NCI-H2196 treated with DMSO at 0.1 percent for 48 hours (cell line): ENCODE measurements around the gene OXSR1.

Experiments used
- DNase-seq: peaks from one replicate; lab custom pipeline; 2025; ENCODE audit not compliant: unreplicated experiment; lab: John Stamatoyannopoulos, UW

The OXSR1 gene

DNA sequence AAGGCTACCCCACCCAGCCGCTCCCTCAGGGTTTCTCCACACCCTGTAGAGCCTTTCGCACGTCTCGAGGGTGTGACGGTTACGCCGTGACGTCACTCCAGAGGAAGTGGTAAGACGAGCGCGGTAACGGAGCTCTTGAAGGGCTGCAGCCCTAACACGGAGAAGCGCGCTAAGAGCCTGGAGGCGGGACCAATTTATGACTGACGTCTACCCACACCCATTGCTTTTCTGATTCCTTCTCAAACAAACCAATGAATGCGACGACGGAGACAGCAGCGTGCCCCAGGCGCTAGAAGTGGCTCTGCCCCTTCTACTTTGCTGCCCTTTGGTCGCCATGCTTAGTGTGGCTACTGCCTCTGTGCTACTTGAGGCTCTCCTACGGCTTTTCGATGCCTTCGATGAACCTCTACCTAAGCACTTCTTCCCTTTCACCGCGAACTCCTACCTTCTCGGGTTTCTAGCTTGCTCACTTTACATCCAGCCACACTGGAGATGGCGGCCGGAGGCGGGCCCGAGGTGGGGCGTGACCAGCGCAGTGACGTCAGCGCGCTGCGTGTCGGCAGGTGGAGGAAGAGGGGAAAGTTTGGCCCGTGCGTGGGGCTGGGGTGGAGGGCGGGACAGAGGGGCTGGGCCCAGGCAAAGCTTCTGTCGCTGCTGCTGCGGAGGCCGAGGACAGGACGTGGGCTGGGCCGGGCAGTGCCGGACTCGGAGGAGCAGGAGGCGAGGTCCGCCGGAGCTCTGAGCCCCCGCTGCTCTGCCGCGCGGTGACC is at the start of gene OXSR1:
Gene OXSR1 (plus strand): TSS at position 586 of the 770 bp plus-strand sequence. CDS start 340 bp downstream, outside the sequence.
- DNase-seq, result peak; percentile 89

DNA sequence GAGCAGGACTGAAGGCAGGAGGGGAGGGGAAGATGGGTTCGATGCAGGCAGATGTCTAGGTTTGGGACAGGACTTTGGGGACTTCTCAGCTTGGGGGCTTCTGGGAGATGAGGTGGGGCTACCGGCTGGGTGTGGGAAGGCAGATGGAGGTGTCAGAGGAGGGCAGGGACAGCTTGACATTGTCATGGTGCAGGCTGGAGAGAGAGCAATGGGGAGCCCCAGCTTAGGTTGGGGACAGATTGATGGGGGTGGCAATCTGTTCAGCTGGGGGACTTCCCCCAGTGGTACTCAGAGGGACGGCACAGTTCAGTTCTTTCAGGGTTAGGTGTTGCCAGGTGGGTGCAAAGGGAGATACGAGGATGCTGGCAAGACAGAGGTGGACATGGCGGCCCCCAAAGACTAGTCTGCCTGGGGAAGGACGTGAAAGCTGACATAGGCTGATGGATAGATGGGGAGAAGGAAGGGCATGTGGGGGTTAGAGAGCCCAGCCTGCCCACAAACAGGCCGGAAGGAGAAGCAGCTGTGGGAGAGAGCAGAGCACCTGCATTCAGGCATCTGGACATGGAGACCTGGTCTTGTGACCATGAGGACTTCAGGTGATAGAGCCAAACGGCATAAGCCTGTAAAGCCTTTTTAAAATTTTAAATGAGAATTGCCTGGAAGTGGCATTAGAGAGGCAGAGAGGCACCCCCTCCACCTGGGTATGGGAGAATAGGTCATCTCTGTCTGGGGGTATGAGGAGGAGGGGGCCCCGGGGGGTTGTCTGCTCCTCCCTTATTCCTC is 49.5 kb upstream of the OXSR1 start:
- DNase-seq, result no peak

DNA sequence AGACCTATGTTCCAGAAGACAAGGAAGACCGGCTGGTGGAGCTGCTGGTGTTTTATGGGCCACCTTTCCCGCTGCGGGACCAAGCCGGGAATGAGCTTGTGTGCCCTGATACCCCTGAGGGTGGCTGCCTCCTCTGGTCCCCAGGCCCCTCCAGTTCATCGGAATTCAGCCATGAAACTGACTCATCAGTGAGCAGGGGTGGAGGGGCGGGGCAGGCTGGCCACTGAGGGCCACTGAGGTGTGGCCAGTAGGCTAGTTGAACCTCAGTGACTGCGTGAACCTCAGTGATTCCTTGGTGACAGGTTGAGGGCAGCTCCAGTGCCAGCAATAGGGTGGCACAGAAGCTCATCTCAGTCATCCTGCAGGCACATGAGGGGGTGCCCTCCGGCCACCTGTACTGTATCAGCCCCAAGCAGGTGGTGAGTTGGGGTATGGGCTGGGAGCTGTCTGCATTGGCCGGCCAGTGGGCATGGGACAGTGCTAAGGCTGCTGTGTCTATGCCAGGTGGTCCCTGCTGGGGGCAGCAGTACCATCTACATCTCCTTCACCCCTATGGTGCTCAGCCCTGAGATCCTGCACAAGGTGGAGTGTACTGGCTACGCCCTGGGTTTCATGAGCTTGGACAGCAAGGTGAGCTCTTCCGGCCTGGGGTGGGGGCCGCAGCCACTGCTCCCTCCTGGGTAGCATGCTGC is 48.7 kb upstream of the OXSR1 start:
- no peak for DNase-seq

DNA sequence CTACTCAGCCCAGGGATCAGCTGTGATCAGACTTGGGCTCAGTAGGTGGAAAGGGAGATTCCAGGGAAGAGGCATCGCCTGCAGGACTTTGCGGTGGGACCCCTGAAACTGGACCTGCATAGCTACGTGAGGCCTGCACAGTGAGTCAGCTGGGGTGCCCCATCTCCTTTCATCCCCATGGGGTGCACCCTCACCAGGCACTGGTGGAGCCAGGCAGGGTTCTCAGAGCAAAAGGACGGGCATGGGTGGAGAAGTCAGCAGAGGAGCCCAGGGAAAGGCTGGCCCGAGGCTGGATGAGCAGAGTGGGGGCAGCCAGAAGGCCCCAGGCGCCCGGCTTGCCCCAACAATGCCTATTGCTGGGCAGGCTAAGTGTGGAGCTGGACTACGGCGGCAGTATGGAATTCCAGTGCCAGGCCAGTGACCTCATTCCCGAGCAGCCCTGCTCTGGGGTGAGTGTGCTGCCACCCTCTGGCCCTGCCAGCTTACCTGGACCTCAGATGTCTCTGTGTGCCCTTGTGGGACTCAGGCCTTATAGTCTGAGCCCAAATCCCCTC is 48.1 kb upstream of the OXSR1 start:
- no peak for DNase-seq

DNA sequence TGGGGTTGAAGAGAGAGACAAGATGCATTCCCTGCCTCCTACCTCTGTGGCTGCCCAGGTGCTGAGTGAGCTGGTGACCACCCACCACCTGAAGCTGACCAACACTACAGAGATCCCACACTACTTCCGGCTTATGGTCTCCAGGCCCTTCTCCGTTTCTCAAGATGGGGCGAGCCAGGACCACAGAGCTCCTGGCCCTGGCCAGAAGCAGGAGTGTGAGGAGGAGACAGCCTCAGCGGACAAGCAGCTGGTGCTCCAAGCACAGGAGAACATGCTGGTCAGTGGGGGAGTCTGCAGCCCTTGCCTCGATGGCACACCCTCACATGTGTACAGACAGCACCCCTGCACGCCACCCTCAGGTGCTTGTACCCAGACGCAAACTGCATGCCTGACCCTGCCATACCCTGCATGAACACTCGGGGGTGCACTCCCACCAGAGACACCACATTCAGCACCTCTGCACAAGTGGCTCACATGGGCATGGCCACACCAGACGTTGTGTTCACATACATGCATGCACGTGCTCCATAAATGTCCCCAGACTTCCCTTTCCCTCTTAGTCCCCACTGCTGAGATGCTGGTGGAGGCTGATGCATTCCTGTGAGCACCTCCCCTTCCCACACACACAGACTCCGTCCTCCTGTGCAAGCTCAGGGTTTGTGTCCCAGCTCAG is 47.5 kb upstream of the OXSR1 start:
- DNase-seq, result no peak

DNA sequence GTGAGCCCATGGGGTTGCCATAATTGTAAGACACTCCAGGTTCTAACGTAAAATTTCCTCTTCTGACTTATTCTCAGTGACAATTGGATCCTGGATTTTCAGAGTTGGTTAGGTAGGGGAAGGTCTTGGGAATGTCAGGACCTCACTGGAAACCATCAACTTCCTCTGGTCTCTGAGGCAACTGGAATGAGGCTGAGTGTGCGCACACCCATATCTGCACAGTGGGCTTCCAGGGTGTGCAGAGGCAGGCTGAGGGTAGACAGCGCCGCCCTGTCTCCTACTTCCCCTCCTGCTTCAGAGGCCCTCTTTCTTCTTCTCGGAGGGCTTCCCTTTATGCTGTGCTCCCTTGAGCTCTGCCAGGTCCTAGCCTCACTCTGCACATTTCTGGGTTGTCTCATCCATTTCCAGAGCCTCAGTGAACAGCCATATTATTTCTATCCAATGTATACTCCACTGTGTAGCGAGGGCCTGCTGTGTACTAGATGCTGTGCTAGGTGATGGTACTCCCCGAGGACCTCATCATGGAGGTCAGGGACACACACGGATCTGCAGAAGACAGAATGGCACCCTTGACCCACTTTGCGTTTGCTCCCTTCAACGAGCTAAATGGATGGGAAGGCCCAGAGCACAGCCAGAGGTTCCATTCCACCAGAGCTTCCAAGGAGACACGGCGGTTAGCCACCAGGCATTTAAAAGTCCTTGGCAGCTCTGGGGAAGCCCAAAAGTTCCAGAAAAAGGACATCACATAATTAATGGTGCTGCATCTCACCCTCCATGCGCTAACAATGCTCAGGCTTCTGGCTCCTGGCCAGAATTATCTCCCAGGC is 46.7 kb upstream of the OXSR1 start:
- no peak for DNase-seq

DNA sequence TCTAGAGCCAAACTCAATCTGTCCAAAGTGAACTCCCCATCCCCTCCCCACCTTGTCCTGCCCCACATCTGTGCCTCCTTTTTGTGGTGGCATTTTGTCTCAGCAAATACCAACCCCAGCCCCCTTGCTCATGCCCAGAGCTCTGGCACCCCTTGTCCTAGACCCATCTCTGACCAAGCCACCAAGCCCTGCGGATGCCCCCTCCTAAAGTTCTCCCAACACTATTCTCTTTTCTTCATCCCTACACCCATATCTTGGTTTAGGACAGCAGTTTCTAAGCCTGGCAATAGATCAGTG is 46.1 kb upstream of the OXSR1 start:
- DNase-seq, result no peak

DNA sequence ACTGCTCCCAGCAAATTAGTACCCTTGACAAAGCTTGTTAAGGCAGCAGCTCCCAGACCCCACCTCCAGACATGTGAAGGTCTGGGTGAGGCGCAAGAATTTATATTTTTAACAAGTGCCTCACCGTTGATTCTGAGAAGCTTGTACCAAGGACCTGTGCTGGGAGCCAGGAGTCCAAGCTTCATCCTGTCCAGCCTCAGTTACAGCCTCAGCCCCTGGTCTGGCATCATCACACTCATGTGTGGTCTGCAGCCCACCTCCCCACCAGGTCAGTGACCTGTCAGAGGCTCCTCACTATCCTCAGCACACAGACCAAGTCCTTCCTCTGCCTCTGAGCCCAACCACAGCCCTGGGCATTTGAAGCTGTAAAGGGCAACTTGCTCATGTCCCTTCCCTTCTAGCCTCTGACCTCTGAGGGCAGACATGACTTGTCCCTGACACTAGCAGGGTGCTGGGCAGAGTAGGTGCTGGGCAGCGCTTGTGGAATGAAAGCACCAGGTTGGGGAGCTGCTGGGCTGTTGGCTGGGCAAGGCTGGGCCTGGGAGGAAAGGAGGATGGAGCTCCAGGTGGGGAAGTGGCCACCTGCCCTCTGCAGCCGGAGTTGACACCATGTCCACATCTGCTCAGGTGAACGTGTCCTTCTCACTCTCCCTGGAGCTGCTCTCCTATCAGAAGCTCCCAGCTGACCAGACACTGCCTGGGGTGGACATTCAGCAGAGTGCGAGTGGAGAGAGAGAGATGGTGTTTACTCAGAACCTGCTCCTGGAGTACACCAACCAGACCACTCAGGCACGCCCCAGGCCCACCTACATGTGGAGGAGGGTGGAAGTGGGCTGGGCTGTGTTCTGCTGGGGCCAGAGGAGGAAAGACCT is 45.3 kb upstream of the OXSR1 start:
- no peak for DNase-seq

DNA sequence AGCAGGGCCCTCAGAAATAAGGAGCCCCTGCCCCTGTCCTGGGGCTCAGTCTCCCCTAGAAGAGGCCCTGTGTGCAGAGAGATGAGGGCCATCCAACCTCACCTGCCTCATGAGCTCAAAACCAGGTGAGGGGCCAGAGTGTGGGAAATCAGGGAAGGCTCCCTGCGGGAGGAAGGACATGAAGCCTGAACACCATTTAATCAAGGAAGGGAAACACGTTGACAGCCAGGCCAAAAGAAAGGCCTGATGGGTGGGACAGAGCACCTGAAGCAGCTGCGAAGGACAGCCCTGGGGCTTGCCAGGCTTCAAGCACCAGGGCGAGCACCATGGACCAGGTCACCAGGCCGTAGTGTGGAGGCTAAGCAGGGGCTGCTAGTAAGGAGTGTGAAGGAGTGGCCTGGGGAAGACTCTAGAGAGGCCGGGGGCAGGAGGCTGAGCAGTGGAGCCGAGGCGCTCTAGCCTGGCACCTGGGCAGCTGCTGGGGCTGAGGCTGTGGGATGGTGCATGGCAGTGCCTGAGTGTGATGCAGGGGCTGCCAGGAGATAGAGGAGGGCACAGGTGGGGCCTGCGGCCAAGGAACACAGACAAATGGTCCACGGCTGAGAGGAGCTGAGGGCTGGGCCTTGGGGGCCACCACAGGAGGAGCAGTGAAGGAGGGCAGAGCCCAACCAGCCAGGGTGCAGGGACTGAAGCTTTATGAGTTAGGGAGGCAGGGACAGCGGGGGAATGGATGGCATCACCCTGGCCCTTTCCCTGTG is 44.5 kb upstream of the OXSR1 start:
- DNase-seq, result no peak

DNA sequence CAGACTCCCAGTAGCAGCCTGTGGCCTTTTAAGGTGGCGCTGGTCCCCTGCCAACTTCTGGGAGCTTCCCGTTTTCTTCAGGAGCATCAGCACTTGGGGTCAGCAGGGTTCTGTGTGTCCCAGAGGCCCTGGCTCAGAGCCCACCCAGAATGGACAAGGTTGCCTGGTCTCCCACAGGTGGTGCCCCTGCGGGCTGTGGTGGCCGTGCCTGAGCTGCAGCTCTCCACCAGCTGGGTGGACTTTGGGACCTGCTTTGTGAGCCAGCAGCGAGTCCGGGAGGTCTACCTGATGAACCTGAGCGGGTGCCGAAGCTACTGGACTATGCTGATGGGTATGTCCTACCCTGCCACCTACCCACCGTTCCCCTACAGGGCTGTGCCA is 43.9 kb upstream of the OXSR1 start:
- no peak for DNase-seq

DNA sequence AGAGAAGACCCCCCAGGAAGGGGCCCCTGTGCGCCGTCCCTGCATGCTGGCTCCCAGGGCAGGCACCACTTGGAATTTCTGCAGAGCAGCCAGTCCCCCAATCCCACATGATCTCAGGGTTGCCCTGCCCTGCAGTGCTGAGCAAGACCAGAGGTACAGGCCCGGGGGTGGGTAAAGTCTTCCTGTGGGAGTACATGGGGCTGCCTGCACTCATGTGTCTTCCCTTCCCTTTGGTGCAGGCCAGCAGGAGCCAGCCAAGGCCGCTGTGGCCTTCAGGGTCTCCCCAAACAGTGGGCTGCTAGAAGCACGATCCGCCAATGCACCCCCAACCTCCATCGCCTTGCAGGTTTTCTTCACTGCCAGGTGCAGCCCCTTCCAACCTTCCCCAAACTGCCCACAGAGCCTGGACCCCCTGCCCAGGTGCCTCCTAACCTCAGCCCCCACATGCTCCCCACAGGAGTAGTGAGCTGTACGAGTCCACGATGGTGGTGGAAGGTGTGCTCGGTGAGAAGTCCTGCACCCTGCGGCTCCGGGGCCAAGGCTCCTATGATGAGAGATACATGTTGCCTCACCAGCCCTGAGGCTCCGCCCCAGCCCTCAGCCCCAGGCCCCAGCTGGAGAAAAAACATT is 43.4 kb upstream of the OXSR1 start:
- no peak for DNase-seq

DNA sequence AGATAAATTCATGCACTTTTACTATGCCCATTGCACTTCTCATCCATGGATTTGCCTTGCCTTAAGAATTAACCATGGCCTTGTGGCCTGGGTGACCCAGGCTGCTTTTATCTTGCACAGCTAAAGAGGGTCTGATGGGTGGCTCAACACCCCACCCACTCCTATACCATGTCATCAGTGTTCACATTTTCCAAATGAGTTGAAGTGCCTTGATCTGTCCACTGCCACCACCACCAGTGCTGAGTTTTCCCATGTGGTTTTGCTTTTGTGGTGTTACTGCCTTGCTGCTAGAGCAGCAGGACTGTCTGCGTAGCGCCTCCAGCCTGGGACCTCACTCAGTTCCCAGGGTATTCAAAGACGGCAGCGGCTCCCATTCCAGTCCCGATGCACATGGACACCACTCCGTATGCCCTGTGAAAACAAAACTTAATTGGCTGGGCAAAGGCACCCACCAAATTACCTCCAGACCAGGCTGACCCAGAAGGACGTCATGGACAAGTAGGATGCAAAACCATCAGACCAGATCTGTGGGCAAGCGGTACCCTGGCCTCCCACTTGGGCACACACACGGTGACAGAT is 42.5 kb upstream of the OXSR1 start:
- no peak for DNase-seq

DNA sequence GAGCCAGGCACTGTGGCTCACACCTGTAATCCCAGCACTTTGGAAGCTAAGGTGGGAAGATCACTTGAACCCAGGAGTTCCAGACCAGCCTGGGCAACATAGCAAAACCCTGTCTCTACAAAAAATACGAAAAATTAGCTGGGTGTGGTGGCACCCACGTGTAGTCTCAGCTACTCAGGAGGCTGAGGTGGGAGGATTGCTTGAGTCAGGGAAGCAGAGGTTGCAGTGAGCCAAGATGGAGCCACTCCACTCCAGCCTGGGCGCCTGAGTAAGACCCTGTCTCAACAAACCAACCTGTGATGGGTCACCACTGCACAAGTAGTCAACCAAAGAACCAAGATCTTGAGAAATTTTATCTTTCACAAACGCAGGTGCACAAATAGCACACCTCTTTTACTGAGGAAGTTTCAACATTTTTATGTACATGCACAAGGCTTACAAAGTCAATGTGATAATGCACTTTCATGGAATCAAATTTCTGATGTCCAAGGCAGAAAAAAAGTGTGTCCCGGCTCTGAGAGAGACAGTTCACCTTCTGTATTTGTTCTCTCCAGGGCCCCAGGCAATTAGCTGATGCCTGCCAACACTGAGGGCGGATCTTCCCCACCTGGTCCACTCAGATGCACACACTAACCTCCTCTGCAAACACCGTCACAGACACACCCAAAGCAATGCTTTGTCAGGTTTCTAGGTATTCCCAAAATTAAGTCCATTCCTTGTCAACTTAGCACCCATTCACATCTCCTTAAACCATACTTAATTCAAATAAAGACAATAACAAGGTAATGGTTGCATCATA is 40.8 kb upstream of the OXSR1 start:
- DNase-seq, result no peak

DNA sequence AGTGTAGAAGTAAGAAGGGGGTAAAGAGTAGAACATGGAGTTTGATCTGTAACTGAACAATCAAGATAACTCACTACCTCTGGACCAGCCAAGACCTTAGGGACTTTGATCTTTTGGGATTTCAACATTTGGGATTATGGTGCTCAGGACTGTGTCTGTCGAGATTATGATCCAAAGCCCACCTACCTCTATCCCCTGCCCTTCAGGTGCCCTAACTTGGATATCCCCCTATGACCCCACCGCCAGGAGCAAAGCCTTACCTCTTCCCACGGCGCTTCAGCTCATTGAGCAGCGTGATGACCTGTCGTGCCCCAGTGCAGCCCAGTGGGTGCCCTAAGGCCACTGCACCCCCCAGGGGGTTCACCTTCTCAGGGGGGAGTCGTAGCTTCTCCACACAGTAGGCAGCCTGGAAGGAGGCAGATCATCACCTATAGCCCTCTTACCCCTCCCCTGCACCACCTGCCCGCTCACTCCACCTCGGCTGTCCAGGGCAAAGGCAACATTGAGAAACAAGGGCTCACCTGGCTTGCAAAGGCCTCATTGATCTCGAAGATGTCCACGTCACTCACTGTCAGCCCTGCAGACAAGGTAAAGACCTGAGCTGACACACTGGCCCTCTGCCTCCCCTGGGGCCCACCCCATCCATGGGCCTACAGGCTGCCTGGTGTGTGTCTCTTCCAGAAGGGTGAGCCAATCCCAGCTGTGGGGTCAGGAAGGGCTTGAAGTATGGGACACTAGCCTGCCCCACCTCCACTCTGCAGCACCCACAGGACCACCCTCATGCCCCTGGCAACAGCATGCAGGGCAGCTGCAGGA is 39.8 kb upstream of the OXSR1 start:
- no peak for DNase-seq

DNA sequence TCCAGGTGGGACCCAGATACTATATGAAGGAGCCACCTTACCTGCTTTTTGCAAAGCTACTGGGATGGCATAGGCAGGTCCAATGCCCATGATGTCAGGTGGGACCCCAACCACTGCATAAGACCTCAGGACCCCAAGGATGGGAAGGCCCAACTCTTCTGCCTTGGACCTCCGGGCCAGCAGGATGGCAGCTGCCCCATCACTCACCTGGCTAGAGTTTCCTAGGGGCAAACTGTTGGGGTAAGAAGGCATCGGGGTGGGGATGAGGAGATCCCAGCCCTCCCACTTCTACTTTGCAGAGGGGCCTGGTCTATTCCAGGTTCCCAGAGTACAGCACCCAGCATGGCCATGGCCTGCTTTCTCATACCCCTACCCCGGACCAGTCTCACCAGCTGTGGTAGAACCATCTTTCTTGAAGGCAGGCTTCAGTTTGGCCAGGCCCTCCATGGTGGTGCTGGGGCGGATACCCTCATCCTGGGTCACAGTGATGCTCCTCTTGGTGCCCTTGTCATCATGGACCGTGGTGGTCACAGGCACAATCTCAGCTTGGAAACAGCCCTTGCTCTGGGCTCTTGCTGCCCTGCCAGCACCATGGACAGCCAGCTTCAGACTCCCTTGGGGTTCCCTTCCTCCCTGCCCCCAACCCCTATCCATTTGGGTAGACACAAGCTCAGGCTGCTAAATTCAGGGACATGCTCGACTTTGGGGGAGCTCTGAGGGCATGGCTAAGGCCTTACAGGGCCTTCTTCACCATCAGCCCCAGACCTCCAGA is 39.0 kb upstream of the OXSR1 start:
- no peak for DNase-seq
